Breast epithelium (tissue), 4 donors: ENCODE measurements around the gene ASB4. TPM values are rescaled to one million over a fixed set of nuclear protein-coding genes. Genes with fewer than 3 reads are reported as not detected.

Source experiments
- DNase-seq, 2 donors: peaks; one replicate each; pipeline ENCODE4 v3.0.0-alpha.2; 2019; ENCODE audit warnings: low spot score in 2 of 2
- H3K27ac ChIP-seq, 2 donors: fragments of 200-600 bp; sonication (generic) in 1 of 2; one replicate each; pipeline ENCODE4 v1.5.1; 2016 to 2019; ENCODE audit warnings: mild to moderate bottlenecking in 1 of 2
- H3K27me3 ChIP-seq, 2 donors: fragments of 200-600 bp; sonication (generic) in 1 of 2; one replicate each; pipeline versions ENCODE4 v1.5.1 to v1.6.0; 2017 to 2019; ENCODE audit warnings: control low read depth in 1 of 2, mild to moderate bottlenecking in 1 of 2
- H3K36me3 ChIP-seq: fragments of 200-600 bp; one replicate; pipeline ENCODE4 v1.5.1; 2019
- H3K4me1 ChIP-seq, 2 donors: fragments of 200-600 bp; sonication (generic); one replicate each; pipeline ENCODE4 v1.5.1; 2016 to 2019; ENCODE audit warnings: control low read depth in 1 of 2
- H3K4me3 ChIP-seq, 3 donors: fragments of 200-600 bp; sonication (generic); 1 replicate in 2 of 3; 2 replicates in 1 of 3; pipeline ENCODE4 v1.5.1; 2016 to 2019; ENCODE audit warnings: mild to moderate bottlenecking in 3 of 3, moderate library complexity in 2 of 3
- H3K9me3 ChIP-seq, 2 donors: fragments of 200-600 bp; sonication (generic) in 1 of 2; one replicate each; pipeline ENCODE4 v1.5.1; 2016 to 2019; ENCODE audit warnings: control low read depth in 1 of 2
- CTCF ChIP-seq, 3 donors: fragments of 450-650 bp; IDR thresholded peaks; one replicate each; pipeline ENCODE4 v1.5.1; 2016 to 2017; ENCODE audit warnings: antibody characterized with exemption in 3 of 3, mild to moderate bottlenecking in 3 of 3, moderate library complexity in 3 of 3
- POLR2A ChIP-seq: fragments of 450-650 bp; IDR thresholded peaks from one replicate; pipeline ENCODE4 v1.6.1; 2016; ENCODE audit warnings: antibody characterized with exemption, mild to moderate bottlenecking, moderate library complexity
- POLR2AphosphoS5 ChIP-seq, 3 donors: sonication (generic); formaldehyde crosslinking; IDR thresholded peaks; one replicate each; pipeline ENCODE4 v1.6.1; 2017; ENCODE audit warnings: antibody characterized with exemption in 3 of 3
- intact Hi-C: fragments of 100-400 bp; cut with DNase I; formaldehyde crosslinking; loops from one replicate; pipeline ENCODE4 v1.15.1; 2023; ENCODE audit warnings: low total_unique reads
- total RNA-seq, 3 donors: library from RNA; depleted of rRNA; stranded (reverse); fragments of >200 nt; gene quantifications; one replicate each; pipeline ENCODE4 v1.1.0, GENCODE V29; 2016

ASB4 gene
- total RNA-seq, 3 donors from 2014 or later: 0.16 to 0.33 (median 0.29) TPM

- Histone ChIP-seq H3K9me3 (no peaks in the 10 kb centered on the region), H3K4me3 (no peak overlapping the region), H3K4me1 (no peaks in the 10 kb centered on the region), H3K27ac (no peak overlapping the region), H3K27me3 (no peaks in the 10 kb centered on the region), H3K36me3 (no peaks in the 10 kb centered on the region)
- no peak for DNase-seq
- TF ChIP-seq POLR2A: no peak
- TF ChIP-seq POLR2AphosphoS5 (IDR thresholded peaks at IDR 0.05): no peak
- no peak for TF ChIP-seq CTCF (IDR thresholded peaks at IDR 0.05)
- intact Hi-C loops: loop anchor here (5.0 kb wide), 1 partner anchor 138 kb away; no protein-coding TSS in a partner anchor
These were observed 53.7 kb downstream of the ASB4 start for GRCh38 chr7:95539426-95539825.

DNA sequence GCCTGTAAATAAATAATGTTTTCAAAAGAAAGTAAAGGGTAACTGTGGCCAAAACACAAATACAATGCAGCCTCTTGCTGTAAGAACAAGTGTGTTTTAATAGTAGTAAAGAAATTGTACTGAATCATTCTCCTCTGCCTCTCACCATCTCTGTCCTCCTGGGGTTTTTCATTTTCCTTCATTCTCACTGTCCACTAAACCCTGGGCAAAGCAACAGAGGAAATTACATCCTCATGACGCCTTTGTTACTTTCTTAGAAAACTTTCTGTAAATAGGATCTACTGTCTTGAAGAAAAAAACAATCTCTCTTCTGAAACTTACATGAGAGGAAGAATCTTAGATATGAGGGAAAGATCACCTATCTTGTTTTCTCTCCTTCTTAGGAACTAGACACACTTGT, 54.6 kb downstream of the ASB4 start:
- no peak overlapping the region for H3K4me3 ChIP-seq
- no peak overlapping the region for H3K27ac ChIP-seq
- TF ChIP-seq POLR2AphosphoS5 (IDR thresholded peaks at IDR 0.05) (no peak), POLR2A (no peak), CTCF (IDR thresholded peaks at IDR 0.05) (no peak)
- no peaks in the 10 kb centered on the region for H3K4me1 ChIP-seq
- H3K27me3 ChIP-seq: no peaks in the 10 kb centered on the region
- intact Hi-C loops: no loop called here
- DNase-seq: no peak
- H3K36me3 ChIP-seq: no peaks in the 10 kb centered on the region
- no peaks in the 10 kb centered on the region for H3K9me3 ChIP-seq

DNA sequence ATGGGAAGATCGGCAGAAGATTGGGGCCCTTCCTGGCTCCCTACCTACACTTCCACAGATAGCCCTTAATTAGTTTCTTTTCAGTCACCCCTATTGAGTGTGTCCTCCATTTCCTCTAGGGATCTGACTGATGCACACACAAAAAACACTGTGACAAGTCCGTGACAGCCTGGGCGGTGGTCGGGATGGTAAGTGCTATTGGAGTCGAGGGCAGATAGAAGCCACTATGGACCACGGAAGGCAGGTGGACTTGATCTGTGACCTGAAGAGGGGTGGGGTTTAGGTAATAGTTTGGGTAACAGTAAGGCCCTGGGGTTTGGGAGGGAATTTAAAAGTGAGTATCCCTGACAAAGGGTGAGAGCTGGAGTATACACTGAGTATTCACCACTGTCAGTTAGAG, 57.6 kb downstream of the ASB4 start:
- intact Hi-C loops: no loop called here
- TF ChIP-seq POLR2A (no peak), POLR2AphosphoS5 (IDR thresholded peaks at IDR 0.05) (no peak), CTCF (IDR thresholded peaks at IDR 0.05) (no peak)

GRCh38 chr7:95544171-95544570, 58.4 kb downstream of the ASB4 start:
- no peaks in the 10 kb centered on the region for H3K27me3 ChIP-seq
- H3K36me3 ChIP-seq: no peaks in the 10 kb centered on the region
- H3K9me3 ChIP-seq: no peaks in the 10 kb centered on the region
- DNase-seq: no peak
- TF ChIP-seq CTCF (IDR thresholded peaks at IDR 0.05) (no peak), POLR2AphosphoS5 (IDR thresholded peaks at IDR 0.05) (no peak), POLR2A (no peak)
- H3K4me1 ChIP-seq: peaks cover 2 to 7% of the 10 kb centered on the region in 2 donors
- intact Hi-C loops: no loop called here
- no peak overlapping the region for H3K27ac ChIP-seq
- H3K4me3 ChIP-seq: no peak overlapping the region

More for the DNA sequence above, 57.6 kb downstream of the ASB4 start:
- Histone ChIP-seq H3K9me3 (no peaks in the 10 kb centered on the region), H3K36me3 (no peaks in the 10 kb centered on the region), H3K27me3 (no peaks in the 10 kb centered on the region), H3K27ac (no peak overlapping the region), H3K4me1 (peaks cover 2 to 4% of the 10 kb centered on the region in 2 donors), H3K4me3 (no peak overlapping the region)
- no peak for DNase-seq

DNA sequence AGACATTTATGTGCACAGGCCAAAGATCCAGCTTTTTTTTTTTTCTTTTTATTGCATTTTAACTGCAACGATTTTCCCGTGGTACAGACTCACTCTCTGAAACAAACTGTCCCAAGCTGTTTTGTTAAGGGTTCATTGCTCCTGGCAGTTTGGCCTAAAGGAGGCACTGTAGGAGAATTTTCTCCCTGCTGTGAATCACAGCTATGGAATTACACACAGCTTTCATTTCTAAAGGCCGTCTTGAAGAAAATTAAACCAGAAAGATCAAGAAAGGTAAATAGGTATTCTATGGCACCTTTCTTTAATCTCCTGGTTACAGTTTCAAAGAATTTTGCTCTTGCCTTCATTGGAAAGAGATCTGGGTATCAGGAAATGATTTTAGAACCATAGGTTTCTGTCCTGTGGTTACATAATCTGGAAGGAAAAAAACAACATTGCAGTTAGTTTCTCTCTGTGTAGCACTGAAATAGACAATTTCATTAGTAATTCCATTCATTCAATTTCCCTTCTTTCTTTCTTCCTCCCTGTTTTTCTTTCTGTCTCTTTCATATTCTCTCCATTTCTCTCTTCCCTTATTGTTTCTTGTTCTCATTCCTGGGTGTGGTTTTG, 59.4 kb downstream of the ASB4 start:
- H3K27ac ChIP-seq: peak overlapping the region; percentile 77 to 84
- intact Hi-C loops: no loop called here
- DNase-seq: peak in 1 of 2 donors; percentile 63

More for the DNA sequence above, 59.4 kb downstream of the ASB4 start:
- H3K4me3 ChIP-seq: peak overlapping the region; percentile 31 to 58 (median 38)
- H3K4me1 ChIP-seq: peaks cover 2 to 12% of the 10 kb centered on the region in 2 donors
- H3K27me3 ChIP-seq: no peaks in the 10 kb centered on the region
- TF ChIP-seq CTCF (IDR thresholded peaks at IDR 0.05): peak; percentile 36 to 78 (median 68)
- TF ChIP-seq POLR2A: no peak
- TF ChIP-seq POLR2AphosphoS5 (IDR thresholded peaks at IDR 0.05): peak in 1 of 3 donors; percentile 54
- no peaks in the 10 kb centered on the region for H3K9me3 ChIP-seq
- H3K36me3 ChIP-seq: no peaks in the 10 kb centered on the region
